ENCODE measurements around the gene RNF224.

DNA sequence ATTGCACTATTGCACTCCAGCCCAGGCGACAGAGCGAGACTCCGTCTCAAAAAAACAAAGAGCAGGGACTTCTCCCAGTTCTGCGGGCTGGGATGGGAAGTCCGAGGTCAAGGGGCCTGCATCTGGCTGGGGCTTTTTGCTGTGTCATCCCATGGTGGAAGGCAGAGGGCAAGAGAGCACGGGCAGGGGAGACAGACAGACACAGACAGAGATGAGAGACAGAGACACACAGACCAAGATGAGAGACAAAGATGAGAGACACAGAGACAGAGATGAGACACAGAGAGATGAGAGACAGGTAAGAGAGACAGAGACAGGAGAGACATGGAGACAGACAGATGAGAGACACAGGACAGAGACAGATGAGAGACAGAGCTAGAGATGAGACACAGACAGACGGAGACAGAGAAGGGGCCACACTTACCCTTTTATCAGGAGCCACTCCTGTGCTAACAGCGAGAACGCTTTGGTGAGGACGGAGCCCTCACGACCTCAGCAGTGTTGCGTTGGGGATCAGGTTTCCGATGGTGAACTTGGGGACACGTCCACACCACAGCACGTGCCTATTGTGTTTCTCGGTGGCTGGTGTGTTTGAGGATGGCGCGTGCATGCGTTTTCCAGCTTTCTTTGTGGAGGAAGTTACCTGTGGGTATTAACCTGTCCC is 41.4 kb downstream of the RNF224 start:
- TF ChIP-seq, protein P1, sequence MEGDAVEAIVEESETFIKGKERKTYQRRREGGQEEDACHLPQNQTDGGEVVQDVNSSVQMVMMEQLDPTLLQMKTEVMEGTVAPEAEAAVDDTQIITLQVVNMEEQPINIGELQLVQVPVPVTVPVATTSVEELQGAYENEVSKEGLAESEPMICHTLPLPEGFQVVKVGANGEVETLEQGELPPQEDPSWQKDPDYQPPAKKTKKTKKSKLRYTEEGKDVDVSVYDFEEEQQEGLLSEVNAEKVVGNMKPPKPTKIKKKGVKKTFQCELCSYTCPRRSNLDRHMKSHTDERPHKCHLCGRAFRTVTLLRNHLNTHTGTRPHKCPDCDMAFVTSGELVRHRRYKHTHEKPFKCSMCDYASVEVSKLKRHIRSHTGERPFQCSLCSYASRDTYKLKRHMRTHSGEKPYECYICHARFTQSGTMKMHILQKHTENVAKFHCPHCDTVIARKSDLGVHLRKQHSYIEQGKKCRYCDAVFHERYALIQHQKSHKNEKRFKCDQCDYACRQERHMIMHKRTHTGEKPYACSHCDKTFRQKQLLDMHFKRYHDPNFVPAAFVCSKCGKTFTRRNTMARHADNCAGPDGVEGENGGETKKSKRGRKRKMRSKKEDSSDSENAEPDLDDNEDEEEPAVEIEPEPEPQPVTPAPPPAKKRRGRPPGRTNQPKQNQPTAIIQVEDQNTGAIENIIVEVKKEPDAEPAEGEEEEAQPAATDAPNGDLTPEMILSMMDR (IDR thresholded peaks at IDR 0.05; ENCODE audit: insufficient read depth, low read length, poor library complexity, severe bottlenecking) = no peak
- no peak for TF ChIP-seq EZH2phosphoT487 (conservative IDR thresholded peaks at IDR 0.05; ENCODE audit: low read length)

Measured in SU-DHL-6 (cell line).